Choroid plexus epithelial cell (primary cell): ENCODE measurements around the gene KRTAP19-1.
"Not testable (repeated sequence)": the region's sequence is repeated elsewhere in the genome, so short reads cannot be mapped to it uniquely, and the experiment has no call there.

ENCODE experiments used
- DNase-seq: peaks from one replicate; pipeline ENCODE4 v3.0.0-alpha.2; 2010; ENCODE audit warnings: low read depth
- H3K4me3 ChIP-seq: 2 replicates; pipeline ENCODE4 v1.5.1; 2011; ENCODE audit warnings: low read depth, mild to moderate bottlenecking, control low read depth, low read length, moderate library complexity
- TF ChIP-seq, protein P1 (sequence below): conservative IDR thresholded peaks from 2 replicates; pipeline ENCODE4 v1.5.1; 2011; ENCODE audit warnings: low read depth, mild to moderate bottlenecking, control low read depth, inconsistent platforms, low read length, moderate library complexity

Gene KRTAP19-1

DNA sequence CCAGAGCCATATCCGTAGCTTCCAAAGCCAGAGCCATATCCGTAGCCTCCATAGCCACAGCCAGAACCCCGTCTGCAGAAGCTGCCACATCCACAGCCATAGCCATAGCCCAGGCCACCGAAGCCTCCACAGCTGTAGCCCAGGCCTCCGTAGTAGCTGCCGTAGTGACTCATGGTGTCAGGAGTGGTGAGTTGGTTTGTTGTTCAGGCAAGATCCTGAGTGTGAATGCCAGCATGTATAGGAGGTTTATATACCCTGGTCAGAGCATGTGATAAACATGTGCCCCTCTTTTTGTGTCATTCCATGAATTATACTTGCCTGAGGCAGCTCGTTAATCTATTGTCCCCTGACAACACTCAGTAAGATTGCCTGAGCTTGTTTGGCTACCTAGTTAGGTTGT, at the start of gene KRTAP19-1:
TSS of gene KRTAP19-1 (minus strand) at position 223 of the 400 bp plus-strand sequence. CDS start at position 173, 50 bp downstream.
- no peak for DNase-seq
- no peak within 1 kb of the TSS for H3K4me3 ChIP-seq
- TF ChIP-seq, protein P1, sequence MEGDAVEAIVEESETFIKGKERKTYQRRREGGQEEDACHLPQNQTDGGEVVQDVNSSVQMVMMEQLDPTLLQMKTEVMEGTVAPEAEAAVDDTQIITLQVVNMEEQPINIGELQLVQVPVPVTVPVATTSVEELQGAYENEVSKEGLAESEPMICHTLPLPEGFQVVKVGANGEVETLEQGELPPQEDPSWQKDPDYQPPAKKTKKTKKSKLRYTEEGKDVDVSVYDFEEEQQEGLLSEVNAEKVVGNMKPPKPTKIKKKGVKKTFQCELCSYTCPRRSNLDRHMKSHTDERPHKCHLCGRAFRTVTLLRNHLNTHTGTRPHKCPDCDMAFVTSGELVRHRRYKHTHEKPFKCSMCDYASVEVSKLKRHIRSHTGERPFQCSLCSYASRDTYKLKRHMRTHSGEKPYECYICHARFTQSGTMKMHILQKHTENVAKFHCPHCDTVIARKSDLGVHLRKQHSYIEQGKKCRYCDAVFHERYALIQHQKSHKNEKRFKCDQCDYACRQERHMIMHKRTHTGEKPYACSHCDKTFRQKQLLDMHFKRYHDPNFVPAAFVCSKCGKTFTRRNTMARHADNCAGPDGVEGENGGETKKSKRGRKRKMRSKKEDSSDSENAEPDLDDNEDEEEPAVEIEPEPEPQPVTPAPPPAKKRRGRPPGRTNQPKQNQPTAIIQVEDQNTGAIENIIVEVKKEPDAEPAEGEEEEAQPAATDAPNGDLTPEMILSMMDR = no peak

DNA sequence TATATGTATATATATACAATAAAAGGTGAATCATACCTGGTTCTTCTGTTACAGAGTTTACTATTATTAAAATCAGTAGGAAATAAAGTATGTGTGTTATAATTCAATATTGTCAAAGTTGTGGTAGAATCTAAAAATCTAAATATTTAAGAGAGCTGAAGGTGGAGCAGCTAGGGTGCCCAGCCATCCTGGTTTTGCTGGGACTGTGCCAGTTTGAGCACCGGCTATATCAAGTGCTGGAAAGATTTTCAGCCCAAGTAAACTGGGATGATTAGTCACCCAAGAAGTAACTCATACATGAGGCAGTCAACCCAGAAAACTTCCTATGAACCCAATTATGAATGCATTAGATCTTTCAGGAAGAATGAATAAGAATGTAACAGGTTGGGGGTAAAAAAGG, 38.7 kb upstream of the KRTAP19-1 start:
- TF ChIP-seq, protein P1 = no peak
- no peak overlapping the region for H3K4me3 ChIP-seq
- no peak for DNase-seq

DNA sequence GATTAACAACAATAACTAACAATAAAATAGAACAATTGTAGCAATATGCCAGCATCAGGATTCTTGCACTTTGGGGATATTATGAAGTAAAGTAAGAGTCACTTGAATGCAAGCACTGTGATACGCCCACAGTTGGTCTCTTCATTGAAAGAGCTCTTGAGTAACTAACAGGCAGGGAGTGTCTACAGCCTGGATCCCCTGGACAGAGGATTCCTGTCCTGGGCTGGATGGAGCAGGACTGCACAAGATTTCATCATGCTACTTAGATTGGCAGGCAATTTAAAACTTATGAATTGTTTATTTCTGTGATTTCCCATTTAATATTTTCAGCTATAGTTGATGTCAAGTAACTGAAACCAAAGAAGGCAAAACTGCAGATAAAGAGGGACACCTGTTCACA, 35.5 kb upstream of the KRTAP19-1 start:
- TF ChIP-seq, protein P1 = no peak
- no peak overlapping the region for H3K4me3 ChIP-seq
- DNase-seq = no peak

DNA sequence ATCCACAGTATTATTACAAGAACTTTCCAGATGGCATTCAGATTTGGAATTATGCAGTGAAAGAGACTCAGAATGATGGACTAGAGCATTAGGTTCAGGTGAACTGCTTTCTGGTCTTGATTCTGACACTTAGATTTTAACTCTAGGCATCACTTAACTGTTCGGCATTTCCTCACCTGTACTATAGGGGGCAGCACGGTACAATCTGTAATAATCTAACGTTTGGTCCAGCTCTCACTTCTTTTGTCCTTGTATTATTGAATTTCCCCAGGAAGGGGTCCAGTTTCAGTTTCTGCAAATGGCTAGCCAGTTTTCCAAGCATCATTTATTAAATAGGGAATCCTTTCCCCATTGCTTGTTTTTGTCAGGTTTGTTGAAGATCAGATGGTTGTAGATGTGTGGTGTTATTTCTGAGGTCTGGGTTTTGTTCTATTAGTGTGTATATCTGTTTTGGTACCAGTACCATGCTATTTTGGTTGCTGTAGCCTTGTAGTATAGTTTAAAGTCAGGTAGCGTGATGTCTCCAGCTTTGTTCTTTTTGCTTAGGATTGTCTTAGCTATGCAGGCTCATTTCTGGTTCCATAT, 25.5 kb upstream of the KRTAP19-1 start:
- not testable (repeated sequence) for DNase-seq, H3K4me3 ChIP-seq

DNA sequence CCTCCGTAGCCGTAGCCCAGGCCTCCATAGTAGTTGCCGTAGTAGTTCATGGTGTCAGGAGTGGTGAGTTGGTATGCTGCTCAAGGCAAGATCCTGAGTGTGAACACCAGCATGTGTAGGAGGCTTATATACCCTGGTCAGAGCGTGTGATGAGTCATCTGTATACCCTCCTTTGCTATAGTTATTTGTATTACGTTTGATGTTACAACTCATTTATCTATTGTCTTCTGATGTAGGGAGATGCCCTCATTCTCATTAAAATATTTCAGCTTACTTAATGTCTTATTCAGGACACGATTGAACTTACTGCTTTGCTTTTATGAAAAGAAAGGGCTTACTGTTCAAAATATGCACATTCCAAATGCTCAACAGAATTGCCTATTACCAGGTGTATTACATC, 21.9 kb upstream of the KRTAP19-1 start, which contains the start of gene KRTAP19-5:
TSS of gene KRTAP19-5 (minus strand) at position 101 of the 400 bp plus-strand sequence. CDS start at position 50, 51 bp downstream.
- H3K4me3 ChIP-seq = no peak within 1 kb of the TSS
- TF ChIP-seq, protein P1 = no peak
- no peak for DNase-seq

DNA sequence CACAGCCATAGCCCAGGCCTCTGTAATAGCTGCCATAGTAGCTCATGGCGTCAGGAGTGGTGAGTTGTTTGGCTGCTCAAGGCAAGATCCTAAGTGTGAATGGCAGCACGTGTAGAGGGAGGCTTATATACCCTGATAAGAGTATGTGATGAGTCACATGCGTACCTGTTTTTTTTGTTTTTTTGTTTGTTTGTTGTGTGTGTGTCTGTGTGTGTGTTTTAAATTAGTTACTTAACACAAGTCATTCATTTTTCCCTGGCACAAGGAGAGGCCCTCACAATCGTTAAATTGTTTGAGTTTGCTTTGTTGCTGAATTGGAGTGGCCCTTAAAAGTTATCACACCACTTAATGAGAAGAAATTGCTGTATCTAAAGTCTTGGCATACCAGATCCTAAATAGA, 16.9 kb upstream of the KRTAP19-1 start, which contains the start of gene KRTAP19-4:
TSS of gene KRTAP19-4 (minus strand) at position 101 of the 400 bp plus-strand sequence. CDS start at position 46, 55 bp downstream.
- no peak within 1 kb of the TSS for H3K4me3 ChIP-seq
- TF ChIP-seq, protein P1 = no peak
- DNase-seq = no peak

DNA sequence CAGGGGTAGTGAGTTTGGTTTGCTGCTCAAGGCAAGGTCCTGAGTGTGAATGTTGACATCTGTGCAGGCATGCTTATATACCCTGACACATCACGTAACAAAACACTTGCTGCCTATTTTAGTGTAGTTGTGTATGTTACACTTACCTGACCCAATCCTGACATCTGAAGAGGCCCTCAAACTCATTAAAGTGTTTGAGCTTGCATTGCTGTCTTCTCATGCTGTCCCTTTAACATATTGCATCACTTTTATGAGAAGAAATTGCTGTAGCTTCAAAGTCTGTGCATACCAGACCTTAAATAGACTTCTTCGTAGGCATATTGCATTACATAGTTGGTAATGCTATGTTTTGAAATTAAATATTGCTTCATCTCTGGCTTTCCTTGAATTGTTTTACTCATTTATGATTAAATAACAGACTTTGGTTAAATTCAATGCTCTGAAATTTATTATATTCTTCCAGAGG, 11.8 kb upstream of the KRTAP19-1 start, which contains the start of gene KRTAP19-3:
TSS of gene KRTAP19-3 (minus strand) at position 51 of the 466 bp plus-strand sequence. CDS start 56 bp downstream, outside the sequence.
- TF ChIP-seq, protein P1 = no peak
- no peak for DNase-seq
- no peak within 1 kb of the TSS for H3K4me3 ChIP-seq
